Activated naive CD8-positive, alpha-beta T cell treated with anti-CD3 and anti-CD28 coated beads for 36 hours (primary cell): ENCODE data around the gene POM121L2. TPM values are rescaled to one million over a fixed set of nuclear protein-coding genes. Genes with fewer than 3 reads are reported as not detected.
"Not testable (repeated sequence)": the region's sequence is repeated elsewhere in the genome, so short reads cannot be mapped to it uniquely, and the experiment has no call there.

Experiments used
- DNase-seq: peaks from one replicate; pipeline ENCODE4 v3.0.0; 2021
- H3K27ac Mint-ChIP-seq: one replicate; pipeline ENCODE4 v1.8.0; 2022; ENCODE audit warnings: mild to moderate bottlenecking, moderate library complexity, mixed read lengths
- H3K27me3 Mint-ChIP-seq: one replicate; pipeline ENCODE4 v1.8.0; 2022; ENCODE audit warnings: mild to moderate bottlenecking, mixed read lengths
- H3K36me3 Mint-ChIP-seq: one replicate; pipeline ENCODE4 v1.8.0; 2021; ENCODE audit warnings: mild to moderate bottlenecking, mixed read lengths
- H3K4me1 Mint-ChIP-seq: one replicate; pipeline ENCODE4 v1.8.0; 2021; ENCODE audit warnings: mixed read lengths
- H3K4me3 Mint-ChIP-seq: one replicate; pipeline ENCODE4 v1.8.0; 2022; ENCODE audit warnings: mild to moderate bottlenecking, moderate library complexity, mixed read lengths
- H3K9me3 Mint-ChIP-seq: one replicate; pipeline ENCODE4 v1.8.0; 2022; ENCODE audit warnings: mixed read lengths
- total RNA-seq, 2 experiments: library from RNA; stranded (reverse); gene quantifications; one replicate each; pipeline ENCODE4 v1.2.3, GENCODE V29; 2021

The POM121L2 gene
- total RNA-seq, 2 experiments from 2014 or later, result not detected

DNA sequence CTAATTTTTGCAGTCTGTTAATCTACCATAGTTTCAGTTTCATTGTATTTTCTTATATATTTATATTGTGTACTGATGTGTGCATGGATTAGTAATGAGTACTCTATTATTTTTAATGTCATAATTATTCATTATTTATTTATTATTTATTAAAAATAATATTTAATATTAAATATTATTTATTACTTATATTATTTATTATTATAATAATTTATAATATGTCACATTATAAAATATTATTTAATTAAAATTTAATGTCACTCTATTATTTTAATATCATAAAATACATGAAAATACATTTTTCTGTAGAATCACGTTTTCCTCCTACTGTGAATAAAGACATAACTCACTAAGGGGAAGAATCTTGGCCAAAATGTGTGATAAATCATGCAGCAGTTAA lies 30.5 kb downstream of the POM121L2 start:
- H3K9me3 Mint-ChIP-seq, result peaks cover 40% of the 10 kb centered on the region
- H3K27me3 Mint-ChIP-seq, result peaks cover 95% of the 10 kb centered on the region
- H3K36me3 Mint-ChIP-seq, result peaks cover 21% of the 10 kb centered on the region
- no peak overlapping the region for H3K27ac Mint-ChIP-seq
- H3K4me3 Mint-ChIP-seq, result no peak overlapping the region
- peaks cover 13% of the 10 kb centered on the region for H3K4me1 Mint-ChIP-seq
- DNase-seq, result no peak

DNA sequence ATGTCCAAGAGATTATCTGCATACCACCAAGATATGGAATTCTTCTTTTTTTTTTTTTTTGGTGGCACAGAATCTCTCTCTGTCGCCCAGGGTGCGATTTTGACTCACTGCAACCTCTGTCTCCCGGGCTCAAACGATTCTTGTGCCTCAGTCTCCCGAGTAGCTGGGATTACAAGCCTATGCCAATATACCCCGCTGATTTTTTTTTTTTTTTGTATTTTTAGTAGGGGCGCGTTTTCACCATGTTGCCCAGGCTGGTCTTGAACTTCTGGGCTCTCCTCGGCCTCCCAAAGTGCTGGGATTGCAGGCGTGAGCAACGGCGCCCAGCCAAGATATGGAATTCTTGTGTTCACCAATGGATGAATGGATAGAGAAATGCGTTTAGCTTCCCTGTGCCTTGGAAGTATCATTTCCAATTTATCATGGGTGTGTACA lies 31.0 kb downstream of the POM121L2 start:
- Mint-ChIP-seq H3K27me3 (peaks cover 95% of the 10 kb centered on the region), H3K4me3 (no peak overlapping the region), H3K4me1 (peaks cover 13% of the 10 kb centered on the region), H3K27ac (no peak overlapping the region), H3K9me3 (peaks cover 43% of the 10 kb centered on the region), H3K36me3 (peaks cover 21% of the 10 kb centered on the region)
- DNase-seq, result no peak

DNA sequence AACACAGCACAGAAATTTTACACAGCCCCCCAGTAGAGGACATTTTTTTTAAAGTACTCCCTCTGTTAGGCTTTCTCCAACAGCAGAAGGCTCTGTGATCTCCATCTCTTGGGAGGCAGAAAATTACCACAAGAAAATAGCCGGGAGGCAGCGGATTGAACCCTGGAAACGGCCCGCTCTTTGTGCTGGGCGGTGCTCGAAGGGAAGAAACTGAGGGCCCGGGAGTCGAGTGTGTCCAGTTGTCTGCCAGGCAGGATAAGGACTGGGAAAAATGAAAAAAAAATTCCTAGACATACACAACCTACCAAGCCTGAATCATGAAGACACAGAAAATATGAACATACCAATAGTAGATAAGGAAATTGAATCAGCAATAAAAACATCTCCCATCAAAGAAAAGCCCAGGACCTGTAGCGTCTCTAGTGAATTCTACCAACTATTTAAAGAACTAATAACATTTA lies 31.5 kb downstream of the POM121L2 start:
- peak overlapping the region; percentile 56 for H3K4me3 Mint-ChIP-seq
- H3K9me3 Mint-ChIP-seq, result peaks cover 43% of the 10 kb centered on the region
- peaks cover 95% of the 10 kb centered on the region for H3K27me3 Mint-ChIP-seq
- H3K27ac Mint-ChIP-seq, result peak overlapping the region; percentile 58
- no peak for DNase-seq
- H3K36me3 Mint-ChIP-seq, result peaks cover 21% of the 10 kb centered on the region
- peaks cover 13% of the 10 kb centered on the region for H3K4me1 Mint-ChIP-seq

DNA sequence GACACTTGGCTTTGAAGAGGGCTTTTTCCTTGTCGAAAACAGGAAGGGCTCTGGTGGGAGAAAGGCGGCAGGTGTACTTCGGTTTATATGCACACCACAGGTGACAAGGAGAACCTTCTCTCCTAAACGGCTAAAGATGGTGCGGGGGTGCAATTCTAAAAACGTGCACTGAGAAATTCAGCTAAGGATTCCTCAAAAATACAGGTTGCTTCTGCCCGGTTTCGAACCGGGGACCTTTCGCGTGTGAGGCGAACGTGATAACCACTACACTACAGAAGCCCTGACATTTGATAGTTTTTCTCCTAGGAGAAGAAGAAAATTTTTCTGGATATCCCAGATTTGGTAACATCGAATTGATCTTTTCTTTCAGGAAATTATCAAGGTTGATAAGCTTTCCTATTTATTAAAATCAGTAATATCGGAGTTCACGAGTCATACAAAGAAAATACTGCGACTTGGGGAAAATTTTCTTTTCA lies 32.0 kb downstream of the POM121L2 start:
- H3K9me3 Mint-ChIP-seq, result peaks cover 39% of the 10 kb centered on the region
- H3K27me3 Mint-ChIP-seq, result peaks cover 93% of the 10 kb centered on the region
- peaks cover 13% of the 10 kb centered on the region for H3K4me1 Mint-ChIP-seq
- H3K36me3 Mint-ChIP-seq, result peaks cover 19% of the 10 kb centered on the region
- H3K4me3 Mint-ChIP-seq, result peak overlapping the region; percentile 70
- DNase-seq, result peak; percentile 36
- peak overlapping the region; percentile 58 for H3K27ac Mint-ChIP-seq

DNA sequence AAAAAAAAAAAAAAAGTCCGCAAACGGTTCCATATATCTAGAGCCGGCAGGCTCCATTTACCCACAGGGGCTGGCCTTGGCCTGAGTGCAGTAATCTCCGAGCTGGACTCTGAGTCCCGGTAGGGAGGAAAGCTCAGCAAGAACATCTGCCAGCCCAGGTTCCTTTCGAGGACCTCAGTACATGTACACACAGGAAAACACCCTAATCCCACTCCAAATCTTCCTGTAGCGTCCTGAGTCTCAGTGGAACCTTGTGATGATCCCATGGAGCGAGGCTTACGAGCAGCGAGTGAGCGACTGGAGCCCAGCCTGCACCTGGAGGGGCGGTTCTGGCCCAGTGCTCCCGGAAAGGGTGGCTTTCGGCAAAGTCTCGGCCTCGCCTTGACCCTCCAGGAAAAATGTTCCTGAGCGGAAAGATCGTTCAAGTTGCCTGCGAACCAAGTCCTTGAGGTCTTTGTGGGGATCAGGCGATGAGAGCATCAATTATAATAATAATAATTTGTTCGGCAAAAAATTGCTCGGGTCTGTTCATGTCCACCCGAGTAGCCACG lies 32.5 kb downstream of the POM121L2 start:
- Mint-ChIP-seq H3K9me3 (peaks cover 36% of the 10 kb centered on the region), H3K36me3 (peaks cover 19% of the 10 kb centered on the region), H3K27me3 (peaks cover 93% of the 10 kb centered on the region), H3K4me1 (peaks cover 13% of the 10 kb centered on the region), H3K27ac (no peak overlapping the region), H3K4me3 (peak overlapping the region; percentile 70)
- no peak for DNase-seq

DNA sequence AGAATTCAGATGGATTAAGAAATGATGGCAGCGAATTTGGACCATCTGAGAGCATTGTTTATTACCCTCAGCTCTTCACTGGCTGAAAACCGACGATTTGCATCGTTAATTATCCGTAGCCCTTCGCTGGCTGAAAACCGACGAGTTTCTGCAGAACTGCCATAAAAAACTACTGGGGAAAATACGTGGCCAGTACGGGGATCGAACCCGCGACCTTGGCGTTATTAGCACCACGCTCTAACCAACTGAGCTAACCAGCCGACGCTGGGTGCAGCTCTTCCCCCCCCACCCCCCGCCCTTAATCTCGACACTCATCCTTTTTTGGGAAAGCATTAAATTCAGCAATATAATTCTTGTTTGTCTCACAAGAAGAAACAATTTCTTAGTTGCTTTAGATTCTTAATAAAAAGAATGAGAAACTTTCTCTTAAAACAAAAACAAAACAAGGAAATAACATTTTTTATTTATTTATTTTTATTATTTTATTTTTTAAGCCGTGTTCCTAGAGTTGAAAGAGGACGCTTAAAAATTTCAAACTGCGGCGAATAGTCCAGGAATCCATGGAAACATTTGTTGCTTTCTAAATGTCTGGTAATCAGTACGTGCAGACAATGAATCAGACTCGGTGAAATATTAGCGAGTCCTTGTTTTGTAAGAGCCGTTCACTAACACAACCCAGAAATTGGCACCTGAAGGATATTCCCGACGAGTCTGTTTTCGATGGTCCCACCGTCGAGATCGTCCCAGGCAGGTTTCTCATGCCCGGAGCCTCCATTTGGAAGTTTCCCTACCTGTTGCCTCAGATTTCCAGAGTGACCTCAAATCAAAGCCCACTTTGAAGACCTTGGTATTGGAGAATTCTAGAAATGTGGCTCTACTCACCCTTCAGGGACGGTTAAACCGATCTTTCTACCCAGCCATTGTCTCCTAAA lies 36.8 kb downstream of the POM121L2 start:
- peaks cover 14% of the 10 kb centered on the region for H3K9me3 Mint-ChIP-seq
- H3K4me1 Mint-ChIP-seq, result peaks cover 8% of the 10 kb centered on the region
- peaks cover 84% of the 10 kb centered on the region for H3K27me3 Mint-ChIP-seq
- DNase-seq, result no peak
- no peak overlapping the region for H3K27ac Mint-ChIP-seq
- no peak overlapping the region for H3K4me3 Mint-ChIP-seq
- no peaks in the 10 kb centered on the region for H3K36me3 Mint-ChIP-seq

DNA sequence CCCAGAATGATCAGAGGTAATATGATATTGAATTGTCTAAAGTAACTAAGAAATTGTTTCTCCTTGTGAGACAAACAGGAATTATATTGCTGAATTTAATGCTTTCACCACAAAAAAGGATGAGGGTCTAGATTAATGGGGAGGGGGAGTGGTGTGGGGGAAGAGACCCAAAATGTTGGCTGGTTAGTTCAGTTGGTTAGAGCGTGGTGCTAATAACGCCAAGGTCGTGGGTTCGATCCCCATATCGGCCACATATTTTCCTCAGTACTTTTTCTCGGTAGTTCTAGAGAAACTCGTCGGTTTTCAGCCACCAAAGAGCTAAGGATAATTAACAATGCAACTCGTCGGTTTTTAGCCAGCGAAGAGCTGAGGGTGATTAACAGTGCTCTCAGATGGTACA lies 38.3 kb downstream of the POM121L2 start:
- no peak overlapping the region for H3K4me3 Mint-ChIP-seq
- no peak for DNase-seq
- H3K27ac Mint-ChIP-seq, result no peak overlapping the region
- peaks cover 11% of the 10 kb centered on the region for H3K9me3 Mint-ChIP-seq
- no peaks in the 10 kb centered on the region for H3K36me3 Mint-ChIP-seq
- H3K4me1 Mint-ChIP-seq, result no peaks in the 10 kb centered on the region
- H3K27me3 Mint-ChIP-seq, result peaks cover 82% of the 10 kb centered on the region

DNA sequence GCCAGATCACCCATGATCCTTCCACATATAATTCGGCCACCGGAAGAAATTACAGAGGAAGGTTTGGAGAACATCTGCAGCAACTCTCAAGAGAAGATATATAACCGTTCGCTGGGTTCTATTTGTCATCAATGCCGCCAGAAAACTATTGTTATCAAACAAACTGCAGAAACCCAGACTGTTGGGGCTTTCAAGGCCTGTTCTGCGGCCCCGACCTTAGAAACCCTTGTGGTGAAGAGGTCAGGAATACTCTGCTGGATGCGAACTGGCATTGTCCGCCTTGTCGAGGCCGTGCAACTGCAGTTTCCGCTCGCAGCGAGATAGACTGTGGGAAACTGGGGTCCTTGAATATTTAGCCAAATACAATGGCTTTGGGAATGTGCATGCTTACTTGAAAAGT lies 43.3 kb downstream of the POM121L2 start:
- no peaks in the 10 kb centered on the region for H3K9me3 Mint-ChIP-seq
- H3K27me3 Mint-ChIP-seq, result peaks cover 71% of the 10 kb centered on the region
- no peak for DNase-seq
- no peaks in the 10 kb centered on the region for H3K36me3 Mint-ChIP-seq
- no peak overlapping the region for H3K4me3 Mint-ChIP-seq
- H3K4me1 Mint-ChIP-seq, result peaks cover 3% of the 10 kb centered on the region
- H3K27ac Mint-ChIP-seq, result no peak overlapping the region

DNA sequence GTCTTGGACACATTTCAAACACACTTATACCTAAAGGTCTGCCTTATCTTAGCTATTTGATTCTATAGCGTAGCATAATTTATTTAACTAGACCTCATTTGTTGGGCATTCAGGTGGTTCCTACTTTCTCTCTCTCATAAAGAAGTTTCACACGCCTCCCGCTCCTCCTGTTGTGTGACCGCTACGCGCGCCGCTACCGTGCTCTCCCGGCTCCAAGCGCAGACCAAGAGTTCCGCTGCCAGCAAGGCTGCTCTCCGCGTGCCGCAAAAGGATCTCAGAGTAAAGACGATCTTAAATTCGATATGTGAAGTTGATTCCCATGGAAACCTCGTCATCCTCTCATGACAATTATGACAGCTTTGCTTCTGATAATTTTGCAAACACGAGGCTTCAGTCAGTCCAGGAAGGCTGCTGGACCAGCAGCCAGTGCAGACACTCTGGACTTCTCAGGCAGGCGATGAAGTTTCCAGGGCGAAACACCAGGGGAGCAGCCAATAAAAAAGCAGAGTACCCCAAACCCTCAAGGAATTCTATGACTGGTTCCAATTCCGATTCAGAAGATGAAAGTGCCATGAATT lies 44.1 kb downstream of the POM121L2 start:
- H3K27me3 Mint-ChIP-seq, result peaks cover 69% of the 10 kb centered on the region
- H3K9me3 Mint-ChIP-seq, result no peaks in the 10 kb centered on the region
- DNase-seq, result no peak
- H3K4me1 Mint-ChIP-seq, result peaks cover 3% of the 10 kb centered on the region
- H3K27ac Mint-ChIP-seq, result no peak overlapping the region
- H3K4me3 Mint-ChIP-seq, result no peak overlapping the region
- no peaks in the 10 kb centered on the region for H3K36me3 Mint-ChIP-seq

DNA sequence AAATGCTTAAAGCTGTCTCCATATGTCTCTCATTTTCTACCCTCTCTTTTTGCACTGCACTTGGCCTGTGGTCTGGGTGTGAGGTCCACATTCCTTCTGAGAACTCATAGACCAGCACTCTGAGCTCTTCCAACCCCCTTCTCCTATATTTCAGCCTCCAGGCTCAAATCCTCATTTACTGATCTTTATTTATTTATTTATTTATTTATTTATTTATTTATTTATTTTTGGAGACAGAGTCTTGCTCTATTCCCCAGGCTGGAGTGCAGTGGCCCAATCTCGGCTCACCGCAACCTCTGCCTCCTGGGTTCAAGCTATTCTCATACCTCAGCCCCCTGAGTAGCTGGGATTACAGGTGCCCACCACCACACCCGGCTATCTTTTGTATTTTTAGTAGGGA lies 45.1 kb downstream of the POM121L2 start:
- not testable (repeated sequence) for DNase-seq
- H3K27me3 Mint-ChIP-seq, result peaks cover 72% of the 10 kb centered on the region

DNA sequence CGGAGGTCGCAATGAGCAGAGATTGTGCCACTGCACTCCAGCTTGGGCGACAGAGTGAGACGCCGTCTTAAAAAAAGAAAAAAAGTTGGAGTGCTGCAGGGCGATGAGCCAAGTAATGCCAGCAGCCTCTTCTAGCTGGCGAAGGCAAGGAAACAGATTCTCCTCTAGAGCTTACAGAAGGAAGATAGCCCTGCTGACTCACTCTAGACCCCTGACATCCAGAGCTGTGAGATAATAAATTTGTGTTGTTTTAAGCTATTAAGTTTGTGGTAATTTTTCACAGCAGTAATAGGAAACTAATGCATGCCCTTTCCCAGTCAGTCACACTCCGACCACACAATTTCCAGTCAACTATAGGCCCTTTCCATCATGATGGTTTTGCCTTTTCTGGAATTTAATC lies 48.2 kb downstream of the POM121L2 start:
- Mint-ChIP-seq H3K4me1 (peaks cover 3% of the 10 kb centered on the region), H3K36me3 (no peaks in the 10 kb centered on the region), H3K27ac (no peak overlapping the region), H3K27me3 (peaks cover 83% of the 10 kb centered on the region), H3K9me3 (peaks cover 3% of the 10 kb centered on the region), H3K4me3 (no peak overlapping the region)
- DNase-seq, result no peak

More for the DNA sequence above, 45.1 kb downstream of the POM121L2 start:
- H3K27ac Mint-ChIP-seq, H3K9me3 Mint-ChIP-seq, H3K36me3 Mint-ChIP-seq, H3K4me3 Mint-ChIP-seq, H3K4me1 Mint-ChIP-seq: not testable (repeated sequence)

DNA sequence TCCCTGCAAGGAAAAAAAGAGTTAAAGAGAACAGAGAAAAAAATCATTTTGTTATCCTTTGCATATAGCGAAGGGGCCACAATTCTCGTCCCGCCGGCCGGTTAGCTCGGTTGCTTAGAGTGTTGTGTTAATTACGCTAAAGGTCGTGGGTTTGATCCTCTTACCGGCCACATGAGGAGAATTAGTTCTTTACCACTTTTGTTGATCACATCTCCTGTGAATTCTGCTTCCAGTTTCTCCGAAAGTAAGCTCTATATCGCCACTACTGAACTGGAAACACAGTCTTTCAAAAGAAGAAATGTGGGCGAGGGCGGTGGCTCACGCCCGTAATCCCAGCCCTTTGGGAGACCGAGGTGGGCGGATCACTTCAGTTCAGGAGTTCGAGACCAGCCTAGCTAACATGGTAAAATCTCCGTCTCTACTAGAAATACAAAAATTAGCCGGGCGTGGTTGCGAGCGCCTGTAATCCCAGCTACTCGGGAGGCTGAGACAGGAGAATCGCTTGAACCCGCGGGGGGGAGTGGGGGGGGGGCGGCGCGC lies 51.2 kb downstream of the POM121L2 start:
- Mint-ChIP-seq H3K36me3 (no peaks in the 10 kb centered on the region), H3K4me3 (no peak overlapping the region)

DNA sequence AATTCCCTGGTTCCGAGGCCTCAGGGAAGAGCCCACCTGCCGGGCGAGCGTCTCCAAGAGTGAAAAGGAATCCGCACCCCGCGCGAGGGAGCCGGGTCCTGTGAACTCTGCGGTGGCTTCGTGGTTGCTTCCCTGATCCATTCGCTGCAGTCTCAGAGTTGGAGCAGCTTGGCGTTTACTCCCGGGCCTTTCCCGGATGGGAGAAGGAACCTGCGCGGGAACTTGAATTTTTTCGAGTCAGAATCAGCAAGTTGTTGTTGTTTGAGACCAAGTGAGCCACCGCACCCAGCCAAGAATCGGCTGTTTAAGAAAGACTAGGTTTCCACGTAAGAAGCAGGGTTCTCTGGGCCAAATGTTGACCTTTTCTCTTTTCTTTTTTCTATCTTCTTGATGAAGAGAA lies 51.7 kb downstream of the POM121L2 start:
- Mint-ChIP-seq H3K36me3 (no peaks in the 10 kb centered on the region), H3K27me3 (peaks cover 95% of the 10 kb centered on the region), H3K27ac (no peak overlapping the region), H3K9me3 (peaks cover 3% of the 10 kb centered on the region), H3K4me1 (no peaks in the 10 kb centered on the region), H3K4me3 (no peak overlapping the region)
- DNase-seq, result no peak

More for the DNA sequence above, 51.2 kb downstream of the POM121L2 start:
- no peak overlapping the region for H3K27ac Mint-ChIP-seq
- DNase-seq, result no peak
- peaks cover 3% of the 10 kb centered on the region for H3K9me3 Mint-ChIP-seq
- peaks cover 94% of the 10 kb centered on the region for H3K27me3 Mint-ChIP-seq
- H3K4me1 Mint-ChIP-seq, result no peaks in the 10 kb centered on the region
